A204.1 (cell line): ENCODE data around the gene CD63.
A peak's percentile ranks its signal among the peaks of the same experiment; 100 is the strongest.
"Not testable (repeated sequence)": the region's sequence is repeated elsewhere in the genome, so short reads cannot be mapped to it uniquely, and the experiment has no call there.

Experiments used
- FAIRE-seq: peaks from 2 replicates; lab custom pipeline; 2012; peaks lifted over from hg19 to GRCh38; lab: Jason Lieb, UNC

Gene CD63

GRCh38 chr12:55728939-55729818 is at the start of gene CD63:
TSS of gene CD63 (minus strand) at chr12:55729009. CDS start at chr12:55728341, 668 bp downstream.
- peak; percentile 57 for FAIRE-seq

- no peak for FAIRE-seq
These were observed 49.0 kb upstream of the CD63 start for GRCh38 chr12:55777856-55778255.

- FAIRE-seq: no peak
These were observed 42.9 kb upstream of the CD63 start for GRCh38 chr12:55771736-55772135.

- FAIRE-seq: no peak
These were observed 38.3 kb upstream of the CD63 start for GRCh38 chr12:55767156-55767555.

GRCh38 chr12:55765736-55766290 is 37.0 kb upstream of the CD63 start:
- FAIRE-seq: no peak

- no peak for FAIRE-seq
These were observed 33.8 kb upstream of the CD63 start for GRCh38 chr12:55762646-55763045.

- FAIRE-seq: no peak
These were observed 31.9 kb upstream of the CD63 start for GRCh38 chr12:55760663-55761062.

GRCh38 chr12:55758575-55758974 is 29.8 kb upstream of the CD63 start:
- FAIRE-seq: not testable (repeated sequence)

- no peak for FAIRE-seq
These were observed 28.9 kb upstream of the CD63 start for GRCh38 chr12:55757701-55758100.

GRCh38 chr12:55755246-55755645 is 26.4 kb upstream of the CD63 start:
- FAIRE-seq: no peak

GRCh38 chr12:55748230-55748993 is 19.6 kb upstream of the CD63 start:
- no peak for FAIRE-seq

- FAIRE-seq: no peak
These were observed 18.1 kb upstream of the CD63 start for GRCh38 chr12:55746913-55747231.

- FAIRE-seq: no peak
These were observed 17.5 kb upstream of the CD63 start for GRCh38 chr12:55746174-55746912.

GRCh38 chr12:55745361-55746173 is 16.8 kb upstream of the CD63 start:
- no peak for FAIRE-seq

GRCh38 chr12:55744340-55745030 is 15.7 kb upstream of the CD63 start:
- FAIRE-seq: no peak

- no peak for FAIRE-seq
These were observed 14.9 kb upstream of the CD63 start for GRCh38 chr12:55743406-55744339.

GRCh38 chr12:55742719-55743405 is 14.1 kb upstream of the CD63 start, which contains the start of gene GDF11:
TSS of gene GDF11 (plus strand) at chr12:55743122. CDS start at chr12:55743317, 195 bp downstream.
- FAIRE-seq: no peak

- FAIRE-seq: no peak
These were observed 13.3 kb upstream of the CD63 start for GRCh38 chr12:55741931-55742680.
